Measurements from ENCODE around the gene PEX5L.

DNA sequence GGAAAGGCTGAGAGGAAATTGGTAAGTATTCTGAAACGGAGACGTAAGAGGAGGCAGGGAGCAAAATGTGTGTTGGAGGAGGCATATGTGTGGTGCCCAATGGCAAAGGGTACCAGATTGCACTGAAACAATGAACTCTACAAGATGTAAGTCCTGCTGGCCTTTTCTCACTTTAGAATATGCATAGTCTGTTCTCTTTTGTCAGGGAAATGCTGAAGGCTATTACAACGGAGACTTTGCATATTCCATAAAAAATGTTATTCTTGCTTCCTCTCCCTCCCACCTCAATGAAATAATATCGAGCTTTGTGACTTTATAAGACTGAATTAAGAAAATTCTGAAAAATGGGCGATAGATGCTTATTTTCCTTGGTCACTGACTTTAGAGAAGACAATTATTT is 85.9 kb downstream of the PEX5L start:
- TF ChIP-seq GATA2 (IDR thresholded peaks at IDR 0.05; ENCODE audit: low read depth, low read length) (no peak), GATA3 (IDR thresholded peaks at IDR 0.05; ENCODE audit: low read depth, low read length) (no peak)

All from SH-SY5Y (cell line).